Activated CD4-positive, alpha-beta T cell treated with anti-CD3 and anti-CD28 coated beads, Interleukin-2, amount 50 U/mL, for 48 hours (primary cell): ENCODE results near the gene XDH.

Source experiments
- DNase-seq, 2 experiments: peaks; one replicate each; pipeline ENCODE4 v3.0.0-alpha.2; 2020

XDH gene

DNA sequence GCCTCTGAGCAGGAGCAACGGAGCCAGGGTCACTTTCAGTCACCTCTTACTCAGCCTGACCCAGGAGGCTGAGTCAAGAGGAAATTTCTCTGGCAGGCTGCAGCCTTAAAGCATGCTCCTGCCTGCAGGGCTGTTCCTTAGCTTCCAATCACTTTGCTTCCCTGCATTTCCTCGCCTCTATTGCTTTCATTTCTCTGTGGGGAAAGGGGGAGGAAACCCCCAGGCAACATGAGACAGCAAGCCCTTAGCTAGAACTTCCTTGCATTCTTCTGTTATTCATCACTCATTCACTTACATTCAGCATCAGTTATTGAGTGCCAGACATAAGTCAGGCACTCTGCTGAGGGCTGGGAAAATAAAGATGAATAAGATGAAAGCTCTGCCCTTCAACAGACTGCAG is 13.0 kb downstream of the XDH start:
- DNase-seq: no peak

DNA sequence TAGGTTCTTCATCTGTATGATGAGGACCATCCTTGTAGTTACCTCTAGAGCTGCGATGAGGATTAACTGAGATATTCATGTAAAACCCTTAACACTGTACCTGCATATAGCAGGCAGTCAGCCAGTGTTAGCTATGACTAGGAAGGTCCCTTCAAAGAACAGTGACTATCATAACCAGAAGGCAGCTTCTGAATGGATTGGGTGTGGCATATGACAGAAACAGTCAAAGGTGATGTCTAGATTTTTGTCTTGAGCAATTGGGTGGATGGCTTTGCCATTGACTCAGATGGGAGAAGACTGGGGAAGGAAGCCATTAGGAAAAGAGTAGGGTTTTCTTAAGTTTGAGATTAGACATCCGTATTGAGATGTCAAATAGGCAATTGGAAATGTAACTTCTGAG is 15.7 kb downstream of the XDH start:
- no peak for DNase-seq

DNA sequence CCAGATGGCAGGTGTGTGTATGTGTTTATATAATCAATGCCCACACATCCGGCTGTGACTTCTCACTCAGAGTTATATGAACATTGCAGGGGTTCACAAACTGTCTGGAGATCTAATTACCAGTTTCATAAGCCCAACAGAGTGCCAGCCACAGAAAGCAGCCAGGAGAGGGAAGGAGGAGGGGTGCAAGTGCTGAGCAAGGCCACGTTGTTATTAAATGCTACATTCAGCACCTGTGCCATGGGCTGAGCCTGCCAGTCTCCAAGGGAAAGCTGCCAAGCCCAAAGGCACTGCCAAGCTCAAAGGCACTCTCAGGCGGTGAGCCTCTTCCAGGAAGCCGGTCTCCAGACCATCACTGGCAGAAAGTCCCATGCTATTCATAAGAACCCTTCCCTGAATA is 17.4 kb downstream of the XDH start:
- DNase-seq: no peak

DNA sequence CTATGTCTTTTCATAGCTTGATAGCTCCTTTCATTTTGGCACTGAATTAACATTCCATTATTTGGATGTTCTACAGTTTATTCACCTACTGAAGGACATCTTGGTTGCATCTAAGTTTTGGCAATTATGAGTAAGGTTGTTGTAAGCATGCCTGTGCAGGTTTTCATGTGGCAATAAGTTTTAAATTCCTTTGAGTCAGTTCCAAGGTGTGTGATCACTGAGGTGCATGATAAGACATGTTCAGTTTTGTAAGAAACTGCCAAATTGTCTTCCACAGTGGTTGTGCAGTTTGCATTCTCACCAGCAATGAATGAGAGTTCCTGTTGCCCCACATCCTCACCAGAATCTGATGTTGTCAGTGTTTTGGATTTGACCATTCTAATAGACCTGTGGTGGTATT is 24.2 kb downstream of the XDH start:
- no peak for DNase-seq

DNA sequence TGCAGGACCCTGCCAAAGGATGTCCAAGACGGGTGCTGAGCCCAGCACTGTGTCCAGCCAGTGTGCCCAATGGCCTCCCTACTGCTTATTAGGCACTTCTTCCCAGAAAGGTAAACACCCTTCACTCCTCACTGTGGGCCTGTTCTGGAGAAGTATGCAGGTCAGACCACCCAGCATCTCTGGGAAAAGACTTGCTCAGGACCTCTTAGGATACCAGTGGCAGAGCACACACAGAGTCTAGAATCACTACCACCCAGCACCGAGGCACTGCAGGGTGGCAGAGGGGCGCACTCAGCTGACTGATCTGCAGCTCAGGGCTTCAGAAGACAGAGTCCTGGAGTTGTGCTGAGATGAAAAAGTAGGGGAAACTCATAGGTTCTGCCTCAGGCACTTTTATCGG is 25.8 kb downstream of the XDH start:
- DNase-seq: no peak

DNA sequence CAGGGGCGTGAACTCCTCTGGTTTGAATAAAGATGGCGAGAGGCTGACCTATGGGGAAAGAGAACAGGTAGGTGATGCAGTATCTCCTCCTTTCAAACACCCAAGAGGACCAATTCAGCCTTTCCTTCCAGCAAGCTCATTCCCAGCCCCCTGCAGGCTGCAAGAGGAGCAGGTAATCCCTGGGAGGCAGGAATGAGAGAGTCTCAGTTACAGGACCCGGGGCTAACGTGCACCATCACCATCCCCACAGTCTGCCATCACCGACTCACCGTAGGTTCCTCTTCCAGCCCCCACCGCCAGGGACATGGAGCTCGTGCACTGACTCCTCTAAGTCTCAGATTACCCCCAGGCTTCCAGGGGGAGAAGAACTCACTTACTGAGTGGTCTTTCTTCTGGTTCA is 26.7 kb downstream of the XDH start:
- DNase-seq: no peak

DNA sequence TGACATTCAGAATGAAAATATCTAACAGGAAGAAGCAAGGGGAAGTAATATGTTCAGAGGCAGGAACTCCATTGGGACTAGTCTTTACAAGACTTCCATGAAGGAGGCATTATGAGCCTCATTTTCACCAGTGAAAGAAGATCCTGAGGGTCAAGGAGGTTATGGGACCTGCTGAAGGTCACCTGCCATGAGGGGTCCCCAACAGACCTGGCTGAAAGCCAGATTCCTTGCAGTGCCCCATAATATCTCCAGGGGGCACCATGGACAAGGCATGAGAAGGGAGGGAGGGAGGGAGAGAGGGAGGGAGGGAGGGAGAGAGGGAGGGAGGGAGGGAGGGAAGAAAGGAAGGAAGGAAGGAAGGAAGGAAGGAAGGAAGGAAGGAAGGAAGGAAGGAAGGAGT is 27.9 kb downstream of the XDH start:
- no peak for DNase-seq

DNA sequence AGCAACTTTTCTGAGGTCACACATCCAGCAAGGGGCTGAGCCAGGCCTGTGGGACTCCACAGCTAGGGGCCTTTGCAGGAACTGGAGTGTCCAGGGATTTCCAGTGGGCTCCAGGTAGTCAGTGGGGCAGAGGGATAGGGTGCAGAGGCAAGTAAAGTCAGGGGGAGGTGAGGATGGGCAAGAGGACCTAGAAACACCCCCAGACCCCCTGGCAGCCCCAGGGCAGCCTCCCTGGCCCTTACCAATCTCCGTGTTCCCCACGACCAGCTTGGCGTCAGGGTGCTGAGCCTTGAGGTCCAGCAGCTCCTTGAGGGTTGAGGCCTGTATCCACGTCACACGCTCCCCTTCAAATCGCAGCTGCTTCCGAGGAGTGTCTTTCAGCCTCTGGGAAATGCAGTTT is 28.4 kb downstream of the XDH start:
- DNase-seq: no peak

DNA sequence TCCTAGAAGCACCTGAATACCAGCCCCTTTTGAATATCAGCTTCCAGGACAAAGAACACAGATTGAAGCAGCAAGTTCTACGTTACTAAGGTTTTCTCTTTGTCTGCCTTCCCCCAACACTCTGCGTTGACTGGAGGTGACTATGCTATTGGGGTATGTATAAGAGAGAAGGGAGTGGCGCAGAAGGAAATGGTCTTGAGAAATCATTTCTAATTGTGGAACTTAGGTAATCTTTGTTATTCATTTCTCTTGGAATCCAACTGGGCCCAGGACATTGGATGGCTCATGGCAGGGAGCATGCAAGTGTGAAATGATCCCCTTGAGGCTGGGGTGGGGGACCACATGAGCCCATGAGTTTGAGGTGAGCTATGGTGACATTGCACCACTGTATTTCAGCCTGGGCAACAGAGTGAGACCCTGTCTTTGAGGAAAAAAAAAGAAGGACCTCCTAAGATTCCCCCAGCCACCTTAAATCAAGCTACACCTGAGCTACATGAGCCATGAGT is 29.7 kb downstream of the XDH start:
- no peak for DNase-seq

DNA sequence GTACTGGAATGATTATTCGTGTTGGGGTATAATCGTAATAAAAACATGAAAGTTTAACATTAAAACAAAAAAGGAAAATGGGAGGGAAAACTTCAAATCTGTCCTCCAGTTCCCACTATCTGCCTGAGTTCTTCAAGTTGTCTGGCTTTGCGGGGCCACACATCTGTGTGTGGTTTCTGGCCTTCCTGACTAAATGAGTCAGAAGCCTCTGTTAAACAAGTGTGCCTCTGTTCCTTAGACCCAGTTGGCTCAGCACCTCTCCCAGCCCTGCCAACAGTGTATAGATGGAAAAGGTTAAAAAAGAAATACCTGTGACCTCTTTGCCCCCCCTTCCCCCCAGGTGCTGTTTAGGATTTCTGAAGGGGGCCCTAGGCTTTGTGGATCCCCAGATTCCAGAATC is 30.2 kb downstream of the XDH start:
- peak in 1 of 2 experiments; percentile 21 for DNase-seq

DNA sequence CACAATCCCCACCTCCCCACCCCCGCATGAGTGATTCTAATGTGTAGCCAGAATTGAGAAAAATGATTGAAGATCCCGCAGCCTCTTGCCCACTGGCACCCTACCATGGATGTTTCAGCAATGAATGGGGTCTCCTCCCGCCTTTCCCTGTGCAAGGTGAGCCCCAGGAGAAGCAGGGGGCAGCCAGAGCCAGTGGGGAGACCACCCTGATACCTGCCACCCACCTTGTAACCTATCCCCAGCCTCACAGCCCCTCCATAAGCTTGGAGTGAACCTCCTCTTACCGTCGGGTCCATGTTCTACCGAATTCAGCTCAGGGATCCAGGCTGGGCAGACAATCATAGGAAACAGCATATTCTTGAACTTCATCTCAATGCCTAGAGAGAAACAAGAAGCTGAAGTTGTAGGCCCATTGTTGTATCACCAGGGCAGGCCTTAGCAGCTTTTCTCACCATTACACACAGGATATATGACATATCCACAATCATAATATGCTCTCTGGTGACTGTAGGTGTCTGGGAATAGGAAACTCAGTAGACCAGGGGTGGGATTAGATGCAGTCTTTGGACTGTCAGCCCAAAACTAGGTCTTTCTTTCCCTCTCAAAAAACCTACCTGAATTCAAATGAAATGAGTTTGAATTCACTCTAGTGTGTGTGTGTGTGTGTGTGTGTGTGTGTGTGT is 30.9 kb downstream of the XDH start:
- no peak for DNase-seq

DNA sequence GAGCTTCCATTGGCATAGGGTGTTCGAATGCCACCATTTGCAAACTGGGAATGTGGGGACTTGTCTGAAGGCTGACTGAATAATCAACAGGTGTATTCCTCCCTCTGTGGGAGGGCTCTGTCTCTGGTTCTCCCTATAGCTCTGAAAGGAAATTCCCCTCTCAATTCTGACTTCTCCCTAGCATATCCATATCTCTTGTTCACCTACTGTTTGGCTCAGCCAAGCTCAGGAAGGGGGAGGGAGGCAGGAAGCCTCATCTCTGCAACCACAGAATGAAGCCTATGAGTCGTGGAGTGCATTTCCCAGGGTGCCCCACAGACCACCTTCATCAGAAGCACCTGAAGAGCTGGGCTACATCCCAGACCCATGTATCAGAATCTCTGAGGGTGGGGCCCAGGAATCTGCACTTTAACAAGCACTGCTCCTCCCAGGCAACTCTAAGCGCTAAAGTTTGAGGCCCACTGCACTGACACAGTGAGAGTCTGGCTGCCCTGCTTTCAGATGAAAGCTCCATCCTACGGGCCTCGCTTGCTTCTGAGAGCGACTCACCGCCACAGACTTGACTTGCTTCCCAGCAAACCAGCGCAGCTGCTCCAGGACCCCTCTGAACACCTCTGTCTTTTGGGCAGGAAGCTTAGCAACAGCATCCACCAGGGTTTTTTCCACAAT is 32.0 kb downstream of the XDH start:
- no peak for DNase-seq

DNA sequence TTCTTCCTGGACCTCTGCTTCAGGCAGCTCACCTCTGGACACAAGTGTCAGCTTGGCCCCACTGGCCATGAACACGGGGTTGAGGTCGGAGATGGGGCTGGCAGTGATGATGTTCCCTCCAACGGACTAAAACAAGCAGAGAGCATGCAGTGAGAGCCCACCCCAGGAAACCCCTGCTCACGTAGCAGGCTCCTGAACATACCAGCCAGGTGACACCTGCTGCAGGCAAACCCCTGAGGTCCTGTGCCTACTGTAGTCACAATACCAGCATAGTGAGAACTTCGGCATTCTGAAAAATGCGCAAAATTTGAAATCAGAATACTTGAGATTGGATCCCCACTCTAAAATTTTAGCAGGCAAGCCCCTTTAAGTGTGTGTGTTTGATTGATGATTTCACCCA is 32.9 kb downstream of the XDH start:
- no peak for DNase-seq

DNA sequence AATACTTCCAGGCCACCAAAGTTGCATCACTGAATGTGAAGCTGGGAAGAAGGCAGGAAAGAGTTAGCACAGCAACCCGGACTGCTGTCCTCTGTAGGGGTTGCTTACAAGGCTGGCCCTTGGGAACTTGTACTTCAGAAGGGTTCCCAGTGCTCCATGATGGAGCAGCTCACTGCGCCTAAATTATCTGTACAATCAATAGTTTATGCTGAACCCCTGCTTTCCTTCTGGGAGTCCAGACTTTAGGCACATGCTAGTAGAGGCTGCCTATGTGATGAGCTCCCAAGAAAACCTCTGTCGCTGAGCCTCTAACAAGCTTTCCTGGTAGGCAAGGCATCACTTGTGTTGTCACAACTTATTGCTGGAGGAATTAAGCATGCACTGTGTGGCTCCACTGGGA is 34.3 kb downstream of the XDH start:
- DNase-seq: no peak

DNA sequence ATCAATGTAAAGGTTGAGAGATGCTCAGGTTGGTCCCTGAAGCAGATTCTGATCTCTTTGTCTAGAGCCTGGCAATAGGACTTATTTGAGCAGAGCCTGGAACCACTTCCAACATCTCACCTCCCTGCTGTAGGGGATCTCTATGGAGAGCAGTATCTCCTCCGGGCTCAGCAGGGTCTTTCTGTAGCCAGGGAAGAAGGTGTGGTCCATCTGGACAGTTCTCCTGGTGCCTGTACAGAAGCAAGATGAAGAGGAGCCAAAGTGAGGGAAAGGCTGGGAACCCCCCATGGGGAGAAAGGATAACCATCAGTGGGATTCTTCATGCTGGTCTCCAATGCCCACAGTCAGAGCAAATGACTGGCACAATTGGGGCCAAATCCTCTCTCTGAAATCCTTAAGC is 34.8 kb downstream of the XDH start:
- DNase-seq: no peak

DNA sequence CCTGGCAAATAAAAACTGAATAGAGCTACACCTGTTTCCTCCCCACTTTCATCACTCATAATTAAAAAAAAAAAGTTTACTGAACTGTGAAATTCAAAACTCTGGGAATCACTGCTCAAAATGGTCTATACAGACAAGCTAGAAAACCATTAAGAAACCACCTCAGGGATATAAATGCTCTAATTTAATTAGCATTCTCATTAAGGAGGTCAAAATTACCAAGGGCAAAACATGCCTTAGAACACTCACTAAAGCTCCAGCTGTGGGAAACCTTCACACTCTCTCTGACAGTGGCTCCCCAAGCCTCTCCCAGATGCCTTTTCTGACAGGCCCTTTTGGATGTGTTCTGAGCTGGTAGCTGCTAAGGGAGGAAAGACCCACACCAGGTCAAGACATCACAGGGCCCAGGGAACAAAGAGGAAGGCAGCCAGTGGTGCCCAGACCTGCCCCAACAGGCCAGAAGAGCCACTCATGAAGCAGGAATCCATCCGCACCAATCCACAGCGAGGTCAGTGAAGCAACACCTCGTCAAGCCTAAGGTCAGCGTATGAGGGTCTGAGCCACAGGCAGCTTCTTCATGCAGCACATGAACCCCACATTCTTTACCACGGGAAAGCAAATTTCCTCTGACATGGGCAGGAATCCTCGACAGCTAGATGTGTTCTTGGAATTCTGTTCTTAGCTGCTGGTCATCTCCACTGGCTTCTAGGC is 35.6 kb downstream of the XDH start:
- no peak for DNase-seq

DNA sequence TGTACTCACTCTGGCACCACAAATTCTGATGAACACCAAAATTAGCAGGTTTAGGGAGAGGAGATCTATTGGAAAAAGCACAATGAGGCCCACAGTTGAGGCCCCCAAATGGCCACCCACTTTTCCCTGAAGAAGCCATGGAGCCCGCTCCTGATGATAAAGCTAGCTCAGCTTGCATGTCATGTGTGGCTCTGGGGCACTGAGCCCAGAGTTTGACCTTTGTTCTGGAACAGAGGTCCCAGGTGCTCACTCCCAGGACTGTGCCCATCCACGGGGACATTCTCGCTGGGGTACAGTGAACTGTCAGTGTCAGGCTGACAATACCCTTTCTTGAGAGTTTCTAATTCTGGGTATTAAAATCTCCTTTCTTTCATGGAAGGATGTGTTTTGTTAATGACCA is 36.2 kb downstream of the XDH start:
- no peak for DNase-seq

DNA sequence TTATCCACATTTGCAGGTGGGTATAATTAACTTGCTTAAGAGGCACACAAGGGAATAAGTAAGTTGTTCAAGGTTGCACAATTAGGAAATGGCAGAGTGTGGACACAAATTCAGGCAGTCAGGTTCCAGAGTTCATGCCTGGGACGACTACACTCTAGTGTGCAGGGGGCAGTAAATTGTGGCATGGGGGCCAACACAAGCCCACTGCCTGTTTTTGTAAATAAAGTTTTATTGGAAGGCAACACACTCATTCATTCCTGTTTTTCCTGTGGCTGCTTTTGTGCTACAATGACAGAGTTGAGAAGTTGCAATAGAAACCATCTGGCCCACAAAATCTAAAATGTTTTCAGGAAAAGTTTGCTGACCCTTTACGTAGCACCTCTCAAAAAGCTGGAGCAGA is 41.4 kb downstream of the XDH start:
- no peak for DNase-seq

DNA sequence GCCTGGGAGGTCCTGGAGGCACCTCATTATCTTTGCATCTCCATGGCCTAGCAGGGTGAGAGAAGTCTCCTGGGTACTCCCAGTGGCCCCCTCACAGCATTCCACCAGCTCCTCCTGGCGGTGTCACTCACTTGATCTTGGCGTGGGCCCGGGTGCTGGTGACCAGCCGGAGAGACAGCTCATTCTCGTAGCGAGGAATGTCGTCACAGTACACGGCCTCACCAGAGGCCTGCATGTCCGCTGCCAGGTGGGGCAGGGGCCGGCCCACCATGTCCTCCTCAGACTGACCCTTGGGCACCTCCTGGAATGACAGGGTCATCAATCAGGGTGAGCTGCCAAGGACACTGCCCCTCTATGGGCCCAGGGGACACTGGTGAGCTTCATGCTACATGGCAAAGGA is 42.4 kb downstream of the XDH start:
- no peak for DNase-seq

DNA sequence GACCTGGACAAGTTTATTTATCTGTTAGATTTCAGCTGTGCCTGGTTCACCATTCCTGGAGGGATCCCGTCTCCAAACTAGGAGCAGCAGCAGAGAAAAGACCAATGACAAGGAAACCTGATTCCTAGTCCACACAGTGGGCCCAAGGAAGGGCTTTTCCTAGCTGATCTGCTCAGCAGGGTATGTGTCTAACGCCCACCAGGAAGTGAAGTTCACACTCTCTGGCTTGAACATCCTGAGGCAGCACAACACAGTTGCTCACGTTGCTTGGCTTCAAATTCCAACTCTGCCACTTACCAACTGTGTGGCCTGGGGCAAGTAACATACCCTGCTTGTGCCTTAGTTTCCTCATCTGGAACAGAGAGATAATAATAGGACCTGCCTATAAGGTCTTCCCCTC is 42.9 kb downstream of the XDH start:
- no peak for DNase-seq

DNA sequence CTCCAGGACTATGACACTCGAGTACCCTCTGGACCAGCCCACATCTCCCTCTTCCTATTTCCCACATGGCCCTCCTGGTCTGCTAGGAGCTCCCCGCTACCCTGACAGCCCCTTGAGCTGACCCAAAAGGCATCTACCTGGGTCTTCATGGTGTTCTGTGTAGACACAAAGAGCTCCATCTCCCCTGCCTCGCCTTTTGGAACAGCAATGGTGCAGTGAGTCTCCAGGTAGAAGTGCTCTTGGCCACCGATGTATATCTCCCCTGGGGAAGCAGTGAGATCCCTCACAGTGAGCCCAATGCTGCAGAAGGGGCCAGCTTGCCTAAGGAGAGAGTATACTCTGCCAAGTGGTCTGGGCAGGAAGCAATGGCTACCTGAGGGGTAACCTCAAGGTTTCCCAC is 47.8 kb downstream of the XDH start:
- no peak for DNase-seq

DNA sequence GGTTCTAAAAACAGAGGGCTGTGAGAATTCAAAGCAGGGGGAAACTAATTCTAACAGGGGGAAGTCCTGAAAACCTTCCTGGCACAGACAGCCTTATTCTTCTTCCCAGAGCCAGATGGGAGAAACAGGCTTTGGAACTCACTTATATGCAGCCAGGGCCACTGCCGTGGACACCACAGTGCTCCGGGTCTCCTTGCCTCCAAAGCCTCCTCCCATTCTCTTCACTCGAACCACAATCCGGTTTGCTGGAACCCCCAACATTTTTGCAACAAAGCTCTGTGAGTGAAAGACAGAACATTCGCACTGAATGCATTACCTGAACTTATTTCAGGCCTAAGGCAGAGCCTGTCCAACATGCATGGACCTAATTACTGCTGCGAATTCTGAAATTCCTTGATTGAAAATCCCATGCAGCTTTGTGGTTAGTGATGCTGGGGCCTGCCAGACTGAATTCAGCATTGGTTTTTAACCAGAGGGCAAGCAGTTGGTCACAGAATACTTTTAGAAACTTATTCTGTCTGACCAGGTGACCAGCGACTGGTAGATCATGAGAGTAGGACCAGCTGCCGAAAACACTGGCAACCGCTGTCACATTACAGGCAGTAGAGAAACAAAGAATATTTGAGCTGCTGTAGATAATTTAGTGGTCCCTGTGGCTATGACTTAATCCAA is 48.6 kb downstream of the XDH start:
- no peak for DNase-seq

DNA sequence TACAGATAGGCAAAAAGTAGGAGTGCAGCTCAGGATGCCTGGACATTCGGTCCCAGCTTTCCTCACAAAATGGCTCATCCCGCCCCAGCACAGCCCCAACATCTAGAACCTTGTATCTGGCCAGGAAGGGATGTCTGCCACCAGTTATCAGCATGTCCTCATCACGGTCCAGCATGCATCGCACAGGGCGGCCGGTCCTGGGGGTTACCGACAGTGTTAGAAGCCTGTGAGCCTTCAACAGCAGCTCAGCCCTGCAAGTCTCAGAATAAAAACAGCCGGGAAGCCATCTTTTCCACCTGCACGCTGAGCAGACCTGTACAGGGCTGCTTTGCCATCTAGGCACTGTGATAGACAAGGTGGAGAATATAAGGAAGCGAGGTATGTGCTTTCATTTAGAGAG is 49.2 kb downstream of the XDH start:
- no peak for DNase-seq
